ENCODE data around the gene HDAC7. TPM values are rescaled to one million over a fixed set of nuclear protein-coding genes. Genes with fewer than 3 reads are reported as not detected.

HDAC7 gene
- total and polyA plus RNA-seq, 2 of the 13 experiments (the other 11 are each of a cell fraction or from before 2014, with no cell fraction given) = 4.6 to 10.8 TPM

DNA sequence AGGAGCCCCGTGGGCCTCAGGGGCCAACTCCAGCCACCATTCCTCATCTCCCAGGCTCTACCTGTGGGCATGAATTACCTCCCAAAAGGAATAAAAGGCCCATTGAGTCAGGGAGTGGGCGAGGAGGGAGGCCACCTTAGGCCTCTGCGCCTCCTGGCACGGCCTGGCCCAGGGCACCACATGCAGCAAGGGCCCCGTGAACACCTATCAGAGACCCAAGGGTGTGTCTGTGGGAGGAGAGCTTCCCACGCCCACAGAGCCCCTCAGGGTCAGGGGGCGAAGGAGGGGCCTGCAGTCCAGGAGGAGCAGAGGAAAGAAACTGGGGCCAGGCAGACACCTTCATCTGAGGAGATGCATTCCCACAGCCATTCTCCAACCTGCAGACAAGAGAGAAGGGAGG lies 73.2 kb downstream of the HDAC7 start:
- FAIRE-seq (no peak), DNase-seq (ENCODE audit: low spot score) (no peak), ATAC-seq (no peak)
- peaks cover 14% of the 10 kb centered on the region for H3K4me1 ChIP-seq (ENCODE audit: insufficient read depth, low read length)
- H4K20me1 ChIP-seq (ENCODE audit: insufficient read depth, low read length) = no peaks in the 10 kb centered on the region
- no peak overlapping the region for H3K4me3 ChIP-seq (replicated peaks in 1 of 3; ENCODE audit: insufficient read depth in 1 of 3, low read depth in 2 of 3, low read length in 3 of 3)
- H3K27me3 ChIP-seq (ENCODE audit: control insufficient read depth in 1 of 2, insufficient read depth in 2 of 2, low read length in 2 of 2) = peaks cover 17 to 56% of the 10 kb centered on the region in 2 experiments; a peak in 4 of 5 replicates
- WGBS (ENCODE audit: low lambda C conversion rate) = 11% methylated on average over 5 of the region's 7 CpGs
- POLR2A ChIA-PET = no interaction called here
- CTCF ChIA-PET (ENCODE audit: low intra/inter-chr PET ratio, low total read pairs) = no interaction called here
- H3K9me3 ChIP-seq (ENCODE audit: low read length) = no peaks in the 10 kb centered on the region
- no peak for TF ChIP-seq TBP (CRISPR knock-in tag; IDR thresholded peaks at IDR 0.05)
- TF ChIP-seq SUZ12 (IDR thresholded peaks at IDR 0.05; ENCODE audit: low read depth, low read length) = no peak
- TF ChIP-seq ZMAT3 (CRISPR knock-in tag; conservative IDR thresholded peaks at IDR 0.05) = no peak
- TF ChIP-seq, protein P1, sequence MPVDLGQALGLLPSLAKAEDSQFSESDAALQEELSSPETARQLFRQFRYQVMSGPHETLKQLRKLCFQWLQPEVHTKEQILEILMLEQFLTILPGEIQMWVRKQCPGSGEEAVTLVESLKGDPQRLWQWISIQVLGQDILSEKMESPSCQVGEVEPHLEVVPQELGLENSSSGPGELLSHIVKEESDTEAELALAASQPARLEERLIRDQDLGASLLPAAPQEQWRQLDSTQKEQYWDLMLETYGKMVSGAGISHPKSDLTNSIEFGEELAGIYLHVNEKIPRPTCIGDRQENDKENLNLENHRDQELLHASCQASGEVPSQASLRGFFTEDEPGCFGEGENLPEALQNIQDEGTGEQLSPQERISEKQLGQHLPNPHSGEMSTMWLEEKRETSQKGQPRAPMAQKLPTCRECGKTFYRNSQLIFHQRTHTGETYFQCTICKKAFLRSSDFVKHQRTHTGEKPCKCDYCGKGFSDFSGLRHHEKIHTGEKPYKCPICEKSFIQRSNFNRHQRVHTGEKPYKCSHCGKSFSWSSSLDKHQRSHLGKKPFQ (CRISPR knock-in tag; IDR thresholded peaks at IDR 0.05; ENCODE audit: insufficient replicate concordance) = no peak
- no peak for TF ChIP-seq NRL (CRISPR knock-in tag; IDR thresholded peaks at IDR 0.05; ENCODE audit: borderline replicate concordance)
- no peak for TF ChIP-seq HOXD1 (CRISPR knock-in tag; IDR thresholded peaks at IDR 0.05)
- no peak for TF ChIP-seq ZNF121 (CRISPR knock-in tag; IDR thresholded peaks at IDR 0.05)
- TF ChIP-seq HDAC1 (CRISPR knock-in tag; IDR thresholded peaks at IDR 0.05) = no peak
- TF ChIP-seq ZNF430 (CRISPR knock-in tag; IDR thresholded peaks at IDR 0.05) = no peak
- in situ Hi-C loops (cut with HindIII; ENCODE audit: extremely low pct_ligation_motif_present, low pct_unique_long_range_greater_than_20kb) = no loop called here
- no peak overlapping the region for H2AFZ ChIP-seq (ENCODE audit: low read length)
- H3K4me2 ChIP-seq (ENCODE audit: low read depth, low read length) = no peak overlapping the region
- intact Hi-C loops (cut with micrococcal nuclease; ENCODE audit: unreplicated experiment) = no loop called here
- H3K27ac ChIP-seq (ENCODE audit: extremely low read length, insufficient read depth, low read length) = no peak overlapping the region
- BruUV-seq (replicated peaks) = no TSS peak
- H3K9ac ChIP-seq (ENCODE audit: insufficient read depth, low read depth, low read length) = no peak overlapping the region
- H3K79me2 ChIP-seq (ENCODE audit: insufficient read depth, low read length) = no peaks in the 10 kb centered on the region
- no peaks in the 10 kb centered on the region for H3K36me3 ChIP-seq (replicated peaks in 1 of 2; ENCODE audit: control insufficient read depth in 1 of 2, insufficient read depth in 2 of 2, low read length in 2 of 2)

Data from HepG2 (cell line).